ENCODE data around the gene FCHO1. TPM values are rescaled to one million over a fixed set of nuclear protein-coding genes. Genes with fewer than 3 reads are reported as not detected.

The FCHO1 gene
- total RNA-seq, 1 donor from 2014 or later = 7.4 TPM

DNA sequence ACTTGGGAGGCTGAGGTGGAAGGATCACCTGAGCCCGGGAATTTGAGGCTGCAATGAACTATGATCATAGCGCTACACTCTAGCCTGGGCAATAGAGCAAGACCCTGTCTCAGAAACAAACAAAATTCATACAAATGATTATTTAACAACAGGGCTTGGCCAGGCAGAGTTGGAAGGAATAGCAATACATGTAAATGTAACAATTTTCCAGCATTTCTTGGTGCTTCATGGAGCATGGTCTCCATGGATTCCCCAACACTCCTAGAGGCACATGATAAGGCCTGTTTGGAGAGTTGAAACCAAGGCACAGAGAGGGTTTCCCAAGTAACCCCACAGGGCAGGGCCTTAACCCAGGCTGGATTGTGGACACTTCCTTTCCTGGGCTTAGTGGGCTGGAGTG is 59.8 kb downstream of the FCHO1 start:
- Histone ChIP-seq H3K9me3 (no peaks in the 10 kb centered on the region), H3K27ac (no peak overlapping the region), H3K27me3 (peaks cover 19% of the 10 kb centered on the region), H3K36me3 (no peaks in the 10 kb centered on the region), H3K4me1 (no peaks in the 10 kb centered on the region), H3K4me3 (no peak overlapping the region)
- DNase-seq (no peak), ATAC-seq (no peak)
- intact Hi-C loops (cut with DNase I) = no loop called here
- no peak for TF ChIP-seq CTCF (IDR thresholded peaks at IDR 0.05)

DNA sequence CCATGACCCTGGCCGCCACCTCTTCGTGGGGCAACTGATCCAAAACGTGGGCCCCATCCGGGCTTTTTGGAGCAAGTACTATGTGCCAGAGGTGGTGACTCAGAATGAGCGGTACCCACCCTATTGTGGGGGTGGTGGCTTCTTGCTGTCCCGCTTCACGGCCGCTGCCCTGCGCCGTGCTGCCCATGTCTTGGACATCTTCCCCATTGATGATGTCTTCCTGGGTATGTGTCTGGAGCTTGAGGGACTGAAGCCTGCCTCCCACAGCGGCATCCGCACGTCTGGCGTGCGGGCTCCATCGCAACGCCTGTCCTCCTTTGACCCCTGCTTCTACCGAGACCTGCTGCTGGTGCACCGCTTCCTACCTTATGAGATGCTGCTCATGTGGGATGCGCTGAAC is 60.4 kb downstream of the FCHO1 start:
- ATAC-seq (no peak), DNase-seq (no peak)
- Histone ChIP-seq H3K4me3 (no peak overlapping the region), H3K4me1 (no peaks in the 10 kb centered on the region), H3K27me3 (peaks cover 25% of the 10 kb centered on the region), H3K27ac (no peak overlapping the region), H3K36me3 (no peaks in the 10 kb centered on the region), H3K9me3 (no peaks in the 10 kb centered on the region)
- TF ChIP-seq CTCF (IDR thresholded peaks at IDR 0.05) = no peak
- intact Hi-C loops (cut with DNase I) = no loop called here

- no peak for DNase-seq
- no peak for TF ChIP-seq CTCF (IDR thresholded peaks at IDR 0.05)
- no peaks in the 10 kb centered on the region for H3K36me3 ChIP-seq
- intact Hi-C loops (cut with DNase I) = no loop called here
- no peak overlapping the region for H3K27ac ChIP-seq
- H3K9me3 ChIP-seq = no peaks in the 10 kb centered on the region
- ATAC-seq = no peak
- peaks cover 26% of the 10 kb centered on the region for H3K27me3 ChIP-seq
- H3K4me3 ChIP-seq = no peak overlapping the region
- H3K4me1 ChIP-seq = no peaks in the 10 kb centered on the region
Observed at GRCh38 chr19:17812099-17812498, 60.8 kb downstream of the FCHO1 start.

GRCh38 chr19:17817668-17818363 is 66.5 kb downstream of the FCHO1 start:
- no peaks in the 10 kb centered on the region for H3K36me3 ChIP-seq
- DNase-seq = no peak
- intact Hi-C loops (cut with DNase I) = no loop called here
- no peak overlapping the region for H3K4me3 ChIP-seq
- H3K27ac ChIP-seq = no peak overlapping the region
- no peak for TF ChIP-seq CTCF (IDR thresholded peaks at IDR 0.05)
- H3K4me1 ChIP-seq = no peaks in the 10 kb centered on the region
- ATAC-seq = no peak
- H3K27me3 ChIP-seq = peaks cover 8% of the 10 kb centered on the region
- no peaks in the 10 kb centered on the region for H3K9me3 ChIP-seq

DNA sequence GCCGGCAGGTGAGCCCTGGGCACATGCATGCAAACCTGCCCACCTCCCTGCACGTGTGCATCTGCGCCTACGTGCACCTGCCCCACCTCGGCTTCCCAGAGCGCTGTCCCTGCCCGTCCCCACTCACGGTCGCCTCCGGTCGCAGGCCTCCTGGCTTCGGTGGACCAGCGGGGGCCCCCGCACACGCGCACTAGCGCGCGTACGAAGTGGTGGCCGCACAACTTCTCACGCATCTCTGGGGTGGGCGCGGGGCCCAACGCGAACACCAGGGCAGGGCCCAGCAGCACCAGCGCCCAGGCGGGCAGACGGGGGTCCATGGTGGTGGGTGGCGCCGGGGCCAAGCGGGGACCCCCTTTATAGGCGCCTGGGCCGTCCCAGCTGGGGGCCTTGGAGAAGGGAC is 69.9 kb downstream of the FCHO1 start, which contains the start of gene INSL3:
Gene INSL3, minus strand, starts transcription at position 330 of the 400 bp plus-strand sequence. Its CDS starts 13 bp downstream, at position 317.
- intact Hi-C loops (cut with DNase I) = no loop called here
- DNase-seq = no peak
- H3K36me3 ChIP-seq = no peaks in the 10 kb centered on the region
- ATAC-seq = peak; percentile 18
- no peak within 1 kb of the TSS for H3K4me3 ChIP-seq
- no peak within 1 kb of the TSS for H3K27ac ChIP-seq
- TF ChIP-seq CTCF (IDR thresholded peaks at IDR 0.05) = no peak
- no peaks in the 10 kb centered on the region for H3K9me3 ChIP-seq
- H3K27me3 ChIP-seq = peaks cover 6% of the 10 kb centered on the region
- no peaks in the 10 kb centered on the region for H3K4me1 ChIP-seq

Measured in upper lobe of right lung (tissue), 1 donor.